SK-N-SH treated with all-trans-retinoic acid at 6 μM for 48 hours (cell line): Measurements from ENCODE around the gene PDE1C.

Experiments used
- ATAC-seq: fragments of 200-7000 bp; cut with Tn5 transposase; 3 replicates; pipeline ENCODE4 v1.9.1; 2020; ENCODE audit warnings: mild to moderate bottlenecking, moderate library complexity
- ARNTL ChIP-seq: fragments of 450-650 bp; formaldehyde crosslinking; IDR thresholded peaks from 2 replicates; pipeline ENCODE4 v1.5.0; 2020; ENCODE audit warnings: low read depth, mild to moderate bottlenecking, moderate library complexity, borderline replicate concordance
- CREB5 ChIP-seq: fragments of 250-450 bp; sonication (Bioruptor Pico); IDR thresholded peaks from 2 replicates; pipeline ENCODE4 v1.5.1; 2020; ENCODE audit warnings: low read depth, mild to moderate bottlenecking, moderate library complexity
- CSDC2 ChIP-seq: fragments of 250-450 bp; sonication (Bioruptor Pico); IDR thresholded peaks from 2 replicates; pipeline ENCODE4 v1.5.0; 2020; ENCODE audit warnings: mild to moderate bottlenecking, moderate library complexity
- CSRNP3 ChIP-seq: fragments of 250-450 bp; sonication (Bioruptor Pico); IDR thresholded peaks from 2 replicates; pipeline ENCODE4 v1.5.1; 2021; ENCODE audit warnings: mild to moderate bottlenecking, moderate library complexity
- ESRRG ChIP-seq: fragments of 250-450 bp; sonication (Bioruptor Pico); IDR thresholded peaks from 2 replicates; pipeline ENCODE4 v1.6.1; 2021; ENCODE audit warnings: mild to moderate bottlenecking
- GLIS3 ChIP-seq: fragments of 250-450 bp; sonication (Bioruptor Pico); IDR thresholded peaks from 2 replicates; pipeline ENCODE4 v1.5.0; 2020; ENCODE audit warnings: mild to moderate bottlenecking, moderate library complexity
- PATZ1 ChIP-seq: fragments of 250-450 bp; sonication (Bioruptor Pico); IDR thresholded peaks from 2 replicates; pipeline ENCODE4 v1.8.0; 2020; ENCODE audit warnings: mild to moderate bottlenecking, moderate library complexity, borderline replicate concordance
- POU6F1 ChIP-seq: fragments of 250-450 bp; sonication (Bioruptor Pico); IDR thresholded peaks from 2 replicates; pipeline ENCODE4 v1.8.0; 2021; ENCODE audit warnings: low read depth, mild to moderate bottlenecking, moderate library complexity, borderline replicate concordance
- PPARA ChIP-seq: fragments of 250-450 bp; sonication (Bioruptor Pico); IDR thresholded peaks from 2 replicates; pipeline ENCODE4 v1.5.0; 2020; ENCODE audit warnings: mild to moderate bottlenecking, borderline replicate concordance
- RARB ChIP-seq: fragments of 250-450 bp; sonication (Bioruptor Pico); IDR thresholded peaks from 2 replicates; pipeline ENCODE4 v1.8.0; 2021; ENCODE audit warnings: mild to moderate bottlenecking, moderate library complexity
- SNAI2 ChIP-seq: fragments of 250-450 bp; sonication (Bioruptor Pico); IDR thresholded peaks from 2 replicates; pipeline ENCODE4 v1.5.0; 2020; ENCODE audit warnings: mild to moderate bottlenecking, moderate library complexity
- TOX ChIP-seq: fragments of 250-450 bp; sonication (Bioruptor Pico); IDR thresholded peaks from 2 replicates; pipeline ENCODE4 v1.8.0; 2021; ENCODE audit warnings: mild to moderate bottlenecking, moderate library complexity, borderline replicate concordance
- TSHZ2 ChIP-seq: fragments of 250-450 bp; sonication (Bioruptor Pico); IDR thresholded peaks from 2 replicates; pipeline ENCODE4 v1.5.0; 2020; ENCODE audit warnings: mild to moderate bottlenecking, moderate library complexity
- ZC3H10 ChIP-seq: fragments of 250-450 bp; sonication (Bioruptor Pico); IDR thresholded peaks from 2 replicates; pipeline ENCODE4 v1.5.1; 2021; ENCODE audit warnings: mild to moderate bottlenecking, moderate library complexity
- ZFP3 ChIP-seq: fragments of 250-450 bp; sonication (Bioruptor Pico); IDR thresholded peaks from 2 replicates; pipeline ENCODE4 v1.5.0; 2020; ENCODE audit warnings: mild to moderate bottlenecking, moderate library complexity
- ZFP30 ChIP-seq: fragments of 450-650 bp; formaldehyde crosslinking; IDR thresholded peaks from 2 replicates; pipeline ENCODE4 v1.5.0; 2022; ENCODE audit warnings: mild to moderate bottlenecking, moderate library complexity
- ZNF565 ChIP-seq: fragments of 450-650 bp; formaldehyde crosslinking; conservative IDR thresholded peaks from 2 replicates; pipeline ENCODE4 v1.5.0; 2020; ENCODE audit warnings: low read depth, mild to moderate bottlenecking, moderate library complexity
- ZNF70 ChIP-seq: fragments of 450-650 bp; formaldehyde crosslinking; IDR thresholded peaks from 2 replicates; pipeline ENCODE4 v1.5.0; 2020; ENCODE audit warnings: mild to moderate bottlenecking, moderate library complexity

The PDE1C gene

GRCh38 chr7:31887006-31887405 is 183.2 kb downstream of the PDE1C start:
- no peak for ATAC-seq
- no peak for TF ChIP-seq PATZ1
- TF ChIP-seq TSHZ2 (CRISPR knock-in tag), result no peak
- no peak for TF ChIP-seq CREB5
- TF ChIP-seq RARB (CRISPR knock-in tag), result no peak
- TF ChIP-seq ZFP30 (CRISPR knock-in tag), result no peak
- no peak for TF ChIP-seq GLIS3 (CRISPR knock-in tag)
- no peak for TF ChIP-seq SNAI2 (CRISPR knock-in tag)
- no peak for TF ChIP-seq ZC3H10 (CRISPR knock-in tag)
- TF ChIP-seq ESRRG (CRISPR knock-in tag), result no peak
- no peak for TF ChIP-seq ARNTL (CRISPR knock-in tag)
- no peak for TF ChIP-seq CSDC2
- no peak for TF ChIP-seq ZFP3 (CRISPR knock-in tag)
- no peak for TF ChIP-seq CSRNP3
- no peak for TF ChIP-seq PPARA (CRISPR knock-in tag)
- no peak for TF ChIP-seq ZNF70 (CRISPR knock-in tag)
- no peak for TF ChIP-seq ZNF565 (CRISPR knock-in tag)
- no peak for TF ChIP-seq TOX

- TF ChIP-seq PATZ1 (no peak), TSHZ2 (CRISPR knock-in tag) (no peak), ARNTL (CRISPR knock-in tag) (no peak), CSDC2 (no peak), PPARA (CRISPR knock-in tag) (no peak), POU6F1 (no peak), ZNF565 (CRISPR knock-in tag) (no peak), GLIS3 (CRISPR knock-in tag) (no peak)
- ATAC-seq, result no peak
These were observed 185.0 kb downstream of the PDE1C start for GRCh38 chr7:31885171-31885570.
